ENCODE measurements around the gene NIF3L1.
"Not testable (repeated sequence)": the region's sequence is repeated elsewhere in the genome, so short reads cannot be mapped to it uniquely, and the experiment has no call there.

Gene NIF3L1

DNA sequence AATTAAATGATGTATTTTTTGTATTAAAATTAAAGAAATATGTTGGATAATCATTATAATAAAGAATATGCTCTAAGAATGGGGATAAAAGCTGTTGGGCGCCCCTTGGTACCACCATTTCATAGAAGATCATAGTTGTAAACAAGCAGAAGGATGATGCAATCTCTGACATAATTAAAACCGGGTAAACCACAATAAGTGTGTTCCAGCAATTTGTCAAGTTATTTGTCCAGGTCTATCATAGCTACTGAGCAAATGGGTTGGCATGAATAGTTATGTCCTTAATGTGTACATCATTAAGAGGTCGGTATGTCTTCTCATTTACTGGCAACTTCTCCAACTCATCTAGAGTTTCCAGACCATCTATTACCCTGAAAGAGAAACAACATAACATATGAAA, 18.0 kb upstream of the NIF3L1 start:
- DNase-seq (ENCODE audit: low read depth) = no peak

DNA sequence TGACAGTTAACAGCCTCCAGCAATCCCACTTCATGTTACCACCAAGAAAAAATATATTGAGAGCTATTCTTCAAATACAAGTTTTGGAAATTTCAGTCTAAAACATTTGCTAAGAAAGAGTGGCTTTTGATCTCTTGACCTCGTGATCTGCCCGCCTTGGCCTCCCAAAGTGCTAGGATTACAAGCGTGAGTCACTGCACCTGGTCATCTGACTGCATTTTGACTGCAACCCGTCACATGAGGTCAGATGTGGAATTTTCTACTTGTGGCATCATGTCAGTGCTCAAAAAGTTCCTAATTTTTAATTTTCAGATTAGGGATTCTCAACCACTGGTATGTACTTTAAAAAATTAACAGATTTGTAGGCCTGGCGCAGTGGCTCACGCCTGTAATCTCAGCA, 15.6 kb upstream of the NIF3L1 start:
- no peak for DNase-seq (ENCODE audit: low read depth)

DNA sequence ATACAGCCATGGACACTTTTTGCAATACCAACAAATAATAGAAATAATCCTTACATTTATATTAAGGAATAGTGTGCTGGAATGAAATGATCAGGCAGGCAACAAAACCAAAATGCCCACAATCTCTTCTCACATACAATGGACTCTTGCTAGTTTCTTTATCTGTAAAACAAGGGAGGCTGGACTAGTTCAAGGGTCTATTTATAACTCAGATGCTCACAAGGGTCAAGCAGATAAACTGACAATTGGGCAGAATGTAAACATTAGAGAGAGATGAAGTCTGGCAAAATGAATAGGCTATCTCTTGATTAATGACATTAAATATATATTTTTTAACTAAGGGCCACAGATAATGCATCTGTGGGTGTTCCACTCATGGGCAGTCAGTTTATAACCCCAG, 11.7 kb upstream of the NIF3L1 start:
- DNase-seq (ENCODE audit: low read depth) = no peak

DNA sequence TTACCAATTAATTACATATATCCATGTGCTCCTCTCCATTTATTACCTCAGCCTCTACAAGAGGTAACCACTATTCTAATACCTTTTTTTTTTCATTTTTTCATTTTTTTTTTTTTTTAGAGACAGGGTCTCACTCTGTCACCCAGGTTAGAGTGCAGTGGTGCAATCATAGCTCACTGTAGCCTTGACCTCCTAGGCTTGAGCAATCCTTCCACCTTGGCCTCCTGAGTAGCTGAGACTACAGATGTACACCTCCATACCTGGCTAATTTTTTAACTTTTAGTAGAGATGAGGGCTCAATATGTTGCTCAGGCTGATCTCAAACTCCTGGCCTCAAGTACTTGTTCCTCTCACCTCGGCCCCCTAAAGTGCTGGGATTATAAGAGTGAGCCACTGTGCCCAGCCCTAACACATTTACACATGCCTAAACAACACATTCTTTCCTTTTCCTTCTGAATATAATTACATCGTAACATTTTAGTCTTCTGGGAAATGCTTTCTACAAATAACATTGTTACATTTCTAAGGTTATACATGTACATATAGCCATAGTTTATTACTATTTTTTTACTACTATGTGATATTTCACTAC, 10.8 kb upstream of the NIF3L1 start:
- no peak for DNase-seq (ENCODE audit: low read depth)

DNA sequence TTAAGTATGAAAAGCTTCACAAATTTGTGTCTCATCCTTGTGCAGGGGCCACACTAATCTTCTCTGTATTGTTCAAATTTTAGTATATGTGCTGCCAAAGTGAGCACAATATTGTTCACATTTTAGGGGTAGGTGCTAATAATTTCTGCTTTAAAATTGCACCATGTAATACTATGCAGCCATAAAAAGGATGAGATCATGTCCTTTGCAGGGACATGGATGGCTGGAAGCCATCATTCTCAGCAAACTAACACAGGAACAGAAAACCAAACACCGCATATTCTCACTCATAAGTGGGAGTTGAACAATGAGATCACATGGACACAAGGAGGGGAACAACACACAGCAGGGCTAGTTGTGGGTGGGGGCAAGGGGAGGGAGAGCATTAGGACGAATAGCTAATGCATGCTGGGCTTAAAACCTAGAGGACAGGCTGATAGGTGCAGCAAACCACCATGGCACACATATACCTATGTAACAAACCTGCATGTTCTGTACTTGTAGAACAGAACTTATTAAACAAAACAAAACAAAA, 7.4 kb upstream of the NIF3L1 start:
- DNase-seq (ENCODE audit: low read depth) = not testable (repeated sequence)

DNA sequence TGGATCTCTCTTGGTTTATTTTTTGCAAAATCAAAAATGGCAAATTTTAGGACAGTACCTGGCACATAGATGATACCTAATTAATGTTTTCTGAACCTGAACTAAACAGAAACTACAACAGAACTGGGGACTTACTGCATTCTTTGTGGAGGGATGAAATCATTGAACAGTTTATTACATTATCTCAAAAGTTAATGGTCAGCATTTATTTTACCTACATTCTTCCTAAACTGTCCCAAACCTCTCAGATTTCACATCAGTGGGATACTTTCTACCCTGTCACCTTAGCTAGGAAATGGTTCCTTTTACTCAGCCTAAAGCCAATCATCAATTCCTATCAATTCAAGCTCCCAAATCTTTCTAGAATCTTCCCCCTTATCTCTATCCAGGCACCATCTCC, 10.3 kb downstream of the NIF3L1 start:
- DNase-seq (ENCODE audit: low read depth) = no peak

DNA sequence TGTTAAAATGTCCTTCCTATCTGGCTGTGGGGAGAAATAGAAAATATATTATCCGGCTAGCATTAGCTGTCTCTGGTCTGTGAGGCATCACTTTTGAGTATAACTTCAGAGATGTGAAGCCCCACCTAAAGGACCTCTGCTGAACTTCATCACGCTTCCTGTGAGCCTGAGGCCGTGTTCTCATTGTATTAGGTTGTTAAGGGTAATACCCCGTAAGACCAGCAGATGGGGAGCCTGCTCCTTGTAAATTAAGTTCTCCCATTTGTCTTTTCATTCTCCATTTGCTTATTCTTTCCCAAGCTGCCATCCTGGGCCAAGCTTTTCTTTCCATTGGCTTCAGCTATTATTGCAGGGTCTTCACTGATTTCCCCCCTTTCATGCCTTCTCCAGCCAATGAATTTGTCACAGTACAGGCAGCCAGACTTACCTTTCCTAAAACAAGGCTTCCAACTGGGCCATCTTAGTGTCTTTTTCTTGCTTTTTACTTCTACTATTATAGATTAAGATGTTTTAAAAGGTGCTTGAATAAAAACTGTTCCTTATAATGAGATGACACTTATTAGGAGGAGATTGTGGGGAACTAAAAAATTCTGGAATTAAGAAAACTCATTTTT, 12.4 kb downstream of the NIF3L1 start:
- peak; percentile 44 for DNase-seq (ENCODE audit: low read depth)

DNA sequence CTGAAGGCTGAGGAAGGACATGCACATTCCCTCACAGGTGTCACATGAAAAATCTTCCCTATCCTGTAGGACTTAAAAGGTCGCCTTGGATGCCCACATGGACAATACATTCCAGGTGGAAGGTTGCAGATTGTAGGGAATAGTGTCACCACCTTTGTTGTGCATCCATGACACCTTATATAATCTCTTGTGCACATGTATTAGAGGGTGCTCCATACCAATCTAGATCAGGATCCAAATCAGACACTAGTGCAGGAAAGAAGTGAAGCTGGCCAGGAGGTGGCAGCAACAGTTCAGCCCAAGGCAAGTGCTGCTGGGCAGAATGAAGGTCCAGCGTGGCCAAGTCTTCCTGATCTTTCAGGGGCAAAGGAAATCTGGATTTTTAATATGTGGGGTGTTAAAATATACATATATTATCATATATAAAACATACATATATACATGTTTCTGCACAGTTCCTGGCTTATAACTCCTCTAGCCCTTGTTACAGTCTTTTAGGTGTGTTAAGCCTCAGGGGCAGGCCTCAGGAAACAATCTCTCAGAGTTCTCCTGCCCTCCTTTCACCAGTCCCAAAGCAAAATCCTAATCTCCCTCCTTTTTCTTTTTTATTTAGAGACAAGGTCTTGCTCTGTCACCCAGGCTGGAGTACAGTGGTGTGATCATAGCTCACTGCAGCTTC, 16.6 kb downstream of the NIF3L1 start:
- DNase-seq (ENCODE audit: low read depth) = no peak

DNA sequence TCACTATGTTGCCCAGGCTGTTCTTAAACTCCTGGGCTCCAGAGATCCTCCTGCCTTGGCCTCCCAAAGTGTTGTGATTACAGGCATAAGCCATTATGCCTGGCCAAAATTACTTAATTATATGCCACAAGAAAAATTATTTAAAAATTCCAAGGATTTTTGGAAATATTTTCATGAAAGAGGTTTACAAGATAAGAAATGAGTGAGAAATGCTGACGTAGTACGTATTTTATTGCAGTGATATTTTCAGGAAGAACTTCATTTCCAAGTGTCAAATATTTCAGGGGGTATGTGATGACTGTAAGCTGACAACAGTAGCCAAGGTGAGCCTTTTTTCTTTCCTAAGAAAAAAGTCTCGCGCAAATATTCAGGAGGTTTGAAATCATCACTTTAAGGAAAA, 20.8 kb downstream of the NIF3L1 start:
- DNase-seq (ENCODE audit: low read depth) = no peak

DNA sequence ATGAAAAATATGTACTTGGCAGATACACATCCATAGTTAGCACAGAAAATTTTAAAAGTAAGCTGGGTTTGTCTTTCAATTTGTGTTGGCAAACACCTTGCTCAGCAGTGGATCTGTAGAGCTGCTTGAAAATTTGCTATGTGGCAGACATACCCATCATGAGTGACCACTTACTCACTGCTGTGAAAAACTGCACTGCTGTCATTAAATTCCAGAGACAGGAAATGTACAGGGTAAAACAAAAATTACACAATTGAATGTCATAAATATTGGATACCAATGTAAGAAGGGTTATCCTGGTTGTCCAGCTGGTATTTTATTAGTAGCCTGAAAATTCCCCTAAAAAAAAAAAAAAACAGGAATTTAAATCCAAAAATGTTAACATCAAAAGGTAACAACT, 24.5 kb downstream of the NIF3L1 start:
- DNase-seq (ENCODE audit: low read depth) = no peak

DNA sequence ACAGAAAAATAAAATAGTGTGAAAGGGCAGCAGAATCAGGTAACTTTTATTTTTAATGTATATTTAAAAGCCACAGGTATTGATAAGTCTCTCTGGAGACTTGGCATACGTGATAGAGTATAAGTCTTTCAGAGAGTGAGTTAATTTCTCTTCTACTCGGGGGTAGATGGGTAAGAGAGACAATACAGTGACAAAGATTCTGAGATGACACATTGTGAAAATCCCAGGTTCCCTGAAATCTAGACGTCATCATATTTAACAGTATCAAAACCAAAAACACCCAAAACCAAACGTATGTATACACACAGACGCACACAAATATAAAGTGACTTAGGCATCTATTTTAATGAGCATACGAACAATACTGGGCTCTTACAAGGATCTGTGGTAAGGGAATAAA, 33.3 kb downstream of the NIF3L1 start:
- no peak for DNase-seq (ENCODE audit: low read depth)

DNA sequence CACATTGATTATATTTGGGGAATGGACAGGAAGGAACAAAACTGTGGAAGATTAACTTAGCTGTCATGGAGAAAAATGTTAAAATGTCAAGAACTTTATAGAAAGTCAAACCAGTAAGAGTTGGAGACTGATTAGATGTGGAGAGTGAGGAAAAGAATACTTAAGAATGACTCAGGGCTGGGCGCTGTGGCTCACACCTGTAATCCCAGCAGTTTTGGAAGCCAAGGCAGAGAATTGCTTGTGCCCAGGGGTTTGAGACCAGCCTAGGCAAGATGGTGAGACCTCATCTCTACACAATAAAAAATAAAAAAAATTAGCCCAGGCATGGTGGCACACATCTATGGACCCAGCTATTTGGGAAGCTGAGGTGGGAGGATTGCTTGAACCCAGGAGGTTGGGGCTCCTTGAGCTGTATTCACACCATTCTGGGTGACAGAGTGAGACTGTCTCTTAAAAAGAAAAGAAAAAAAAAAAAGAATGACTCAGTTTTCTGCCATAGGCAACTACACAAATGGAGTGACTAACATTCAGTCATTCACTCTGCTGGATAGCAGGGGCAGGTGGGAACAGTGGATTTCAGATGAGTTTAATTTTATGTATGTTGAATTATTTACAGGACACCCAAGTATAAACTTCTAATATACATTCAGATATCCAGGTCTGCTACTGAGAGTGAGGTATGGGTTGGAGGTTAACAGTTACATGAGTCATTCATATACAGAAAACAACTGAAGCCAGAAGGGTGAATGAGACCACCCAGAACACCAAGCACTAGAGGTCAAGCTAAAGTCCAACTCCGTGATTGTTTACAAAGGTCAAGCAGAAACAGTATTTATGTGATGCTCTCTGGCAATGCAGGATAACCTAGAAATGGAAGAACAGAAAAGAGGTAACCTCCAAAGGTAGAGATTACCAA, 40.4 kb downstream of the NIF3L1 start:
- DNase-seq (ENCODE audit: low read depth) = no peak

DNA sequence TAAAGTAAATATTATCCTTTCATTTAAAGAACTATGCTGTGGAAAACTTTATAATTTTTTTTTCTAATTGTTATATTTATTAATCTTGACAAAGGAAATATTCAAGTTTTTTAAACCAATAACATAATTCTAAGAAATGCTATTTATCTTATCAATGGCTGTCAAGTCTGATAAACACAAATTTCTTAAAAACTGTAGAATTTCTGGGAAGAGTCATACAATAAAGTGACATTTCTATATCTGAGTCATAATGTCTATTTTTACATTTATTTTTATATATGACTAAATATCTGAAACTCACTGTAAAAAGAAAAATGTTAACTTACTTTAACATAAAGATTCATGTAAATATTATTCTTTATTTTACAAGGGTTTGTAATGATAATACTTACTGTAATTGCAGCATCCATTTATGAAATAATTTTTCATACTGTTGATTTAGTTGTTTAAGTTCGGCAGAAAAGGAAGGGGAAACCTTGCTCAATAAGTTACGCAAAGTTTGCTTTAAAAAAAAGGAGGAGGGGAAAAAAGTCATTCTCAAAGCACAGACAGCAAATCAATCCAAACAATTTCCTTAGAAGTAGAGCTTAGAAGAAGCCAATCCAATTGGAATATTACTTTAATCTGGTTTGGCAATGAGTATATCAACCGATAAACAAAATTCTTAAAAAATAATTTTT, 41.9 kb downstream of the NIF3L1 start:
- DNase-seq (ENCODE audit: low read depth) = no peak

DNA sequence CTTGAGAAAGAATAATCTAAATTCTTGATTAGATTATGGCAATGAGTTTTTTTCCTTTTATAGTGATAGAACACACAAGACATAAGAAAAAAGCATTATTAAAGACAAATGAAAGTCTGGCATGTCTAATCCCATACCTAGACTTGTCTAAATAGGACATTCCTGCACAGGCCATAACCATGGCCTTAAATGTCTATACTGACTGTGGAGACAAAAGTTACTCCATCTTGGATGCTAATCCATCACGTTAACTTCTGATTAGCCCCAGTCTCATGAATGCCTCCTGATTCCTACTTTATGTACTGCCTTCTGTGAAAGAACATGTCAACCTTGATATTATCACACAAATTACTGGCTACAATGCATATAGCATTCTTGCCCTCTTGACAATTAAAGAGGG, 50.7 kb downstream of the NIF3L1 start:
- DNase-seq (ENCODE audit: low read depth) = no peak

DNA sequence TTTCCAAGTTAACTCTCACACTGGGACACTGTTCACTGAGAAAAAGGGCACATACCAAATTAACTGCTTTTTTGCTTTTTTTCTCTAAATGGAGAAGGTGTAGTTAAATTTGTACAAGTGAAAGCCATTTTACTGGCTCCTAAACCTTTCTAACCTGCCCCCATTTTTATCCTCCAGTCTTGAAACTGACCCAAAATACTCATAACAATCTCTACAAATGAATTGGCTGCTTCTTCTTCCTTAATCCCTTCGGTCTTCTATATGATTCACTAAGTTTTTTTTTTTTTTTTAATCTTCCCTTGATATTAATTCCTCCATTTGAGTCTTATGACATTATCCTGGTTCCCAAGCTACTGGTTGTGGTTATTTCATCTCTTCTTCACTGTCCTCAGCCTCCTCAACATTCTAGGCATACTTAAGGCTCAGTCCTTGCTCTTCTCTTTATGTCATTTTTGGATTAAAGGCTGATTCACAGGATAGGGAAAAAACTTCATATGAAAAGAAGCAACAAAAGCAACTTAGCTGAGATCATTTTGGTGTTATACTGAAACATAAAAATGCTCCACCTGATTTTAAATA, 54.4 kb downstream of the NIF3L1 start:
- no peak for DNase-seq (ENCODE audit: low read depth)

DNA sequence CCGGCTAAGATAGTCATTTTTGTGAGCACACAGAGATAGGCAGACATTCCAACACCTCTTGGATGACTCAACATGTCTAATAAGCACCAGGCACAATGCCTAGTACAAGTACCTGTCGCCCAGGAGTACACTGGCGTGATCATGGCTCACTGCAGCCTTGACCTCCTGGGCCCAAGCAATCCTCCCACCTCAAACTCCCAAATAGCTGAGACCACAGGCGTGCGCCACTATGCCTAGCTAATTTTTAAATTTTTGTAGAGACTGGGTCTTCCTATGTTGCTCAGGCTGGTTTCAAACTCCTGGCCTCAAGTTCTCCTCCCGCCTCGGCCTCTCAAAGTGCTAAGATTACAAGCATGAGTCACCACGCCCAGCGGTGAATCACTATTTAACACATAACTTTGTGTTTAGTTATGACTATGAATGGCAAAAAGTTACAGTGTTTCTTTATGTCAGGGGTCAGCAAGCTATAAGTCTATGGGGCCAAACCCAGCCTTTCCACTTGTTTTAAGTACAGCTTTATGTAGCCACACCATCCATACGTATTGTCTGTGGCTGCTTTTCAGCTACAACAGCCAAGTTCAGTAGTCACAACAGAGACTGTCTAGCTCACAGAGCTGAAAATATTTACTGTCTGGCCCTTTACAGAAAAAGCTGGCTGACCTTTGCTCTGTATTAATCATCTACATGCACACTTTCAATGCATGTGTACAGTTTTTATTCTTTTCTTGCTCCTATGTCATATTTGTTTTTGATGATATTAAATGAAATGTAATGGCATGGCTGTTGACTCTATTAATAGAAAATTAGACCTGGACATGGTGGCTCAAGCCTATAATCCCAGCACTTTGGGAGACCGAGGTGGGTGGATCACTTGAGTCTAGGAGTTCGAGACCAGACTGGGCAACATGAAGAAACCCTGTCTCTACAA, 55.6 kb downstream of the NIF3L1 start:
- peak; percentile 53 for DNase-seq (ENCODE audit: low read depth)

DNA sequence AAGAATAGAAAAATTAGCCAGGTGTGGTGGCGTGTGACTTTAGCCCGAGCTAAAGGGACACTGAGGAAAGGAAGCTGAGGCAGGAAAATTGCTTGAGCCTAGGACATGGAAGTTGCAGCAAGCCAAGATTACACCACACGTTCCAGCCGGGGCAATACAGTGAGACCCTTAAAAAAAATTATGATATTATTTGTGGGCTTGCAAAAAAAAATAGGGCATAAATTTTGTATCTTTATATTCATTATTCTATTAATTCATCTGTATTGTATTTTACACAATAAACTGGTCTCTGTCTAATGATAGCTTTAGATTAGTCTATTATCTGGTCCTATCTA, 56.2 kb downstream of the NIF3L1 start:
- DNase-seq (ENCODE audit: low read depth) = no peak

DNA sequence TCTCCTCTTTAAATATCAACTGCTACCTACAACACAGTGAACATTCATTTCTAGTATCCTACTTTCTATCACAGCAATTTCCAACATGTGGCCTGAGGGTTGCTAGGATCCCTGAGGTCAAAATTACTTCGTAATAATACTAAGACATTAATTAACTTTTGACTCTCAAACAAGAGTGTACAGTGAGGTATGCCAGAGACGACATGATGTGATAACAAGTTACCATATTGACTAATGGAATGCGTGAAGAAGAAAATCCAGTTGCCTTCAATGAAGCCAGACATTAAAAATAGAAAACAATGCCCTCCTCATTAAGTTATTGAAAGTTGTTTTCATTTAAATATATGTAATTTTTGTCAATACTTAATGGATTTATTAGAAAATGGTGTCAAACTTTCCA, 61.2 kb downstream of the NIF3L1 start:
- no peak for DNase-seq (ENCODE audit: low read depth)
